Hepatocyte (in vitro differentiated cells): ENCODE measurements around the gene VWC2.

Source experiments
- EZH2phosphoT487 ChIP-seq: fragments of 200-600 bp; sonication (generic); IDR thresholded peaks from one replicate; pipeline ENCODE4 v1.6.1; 2018; ENCODE audit warnings: antibody characterized with exemption, mild to moderate bottlenecking, low read depth, moderate library complexity; ENCODE audit not compliant: unreplicated experiment, severe bottlenecking
- TF ChIP-seq, protein P1 (sequence below): fragments of 200-600 bp; sonication (generic); IDR thresholded peaks from 2 replicates; pipeline ENCODE4 v1.5.1; 2016; ENCODE audit warnings: antibody characterized with exemption, mild to moderate bottlenecking; ENCODE audit not compliant: poor library complexity

DNA sequence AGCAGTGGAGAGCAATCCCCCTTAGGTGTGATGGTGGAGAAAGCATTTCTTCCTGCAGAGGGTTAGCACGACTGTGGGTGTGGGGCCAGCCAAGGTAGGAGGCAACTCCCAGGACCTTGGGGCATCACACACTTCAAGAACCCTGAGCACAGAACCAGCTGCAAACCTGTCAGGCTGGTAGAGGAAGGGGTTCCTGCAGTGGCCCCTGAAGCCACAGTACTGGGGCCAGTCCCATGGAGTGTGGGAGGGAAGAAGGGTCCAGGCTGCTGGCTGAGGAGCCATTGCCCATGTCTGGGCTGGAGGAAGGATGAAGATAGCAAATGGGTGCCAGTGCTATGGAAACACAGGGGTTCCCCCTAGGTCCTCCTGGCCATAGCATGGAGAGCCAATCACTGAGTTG is 110.5 kb downstream of the VWC2 start:
- TF ChIP-seq, protein P1, sequence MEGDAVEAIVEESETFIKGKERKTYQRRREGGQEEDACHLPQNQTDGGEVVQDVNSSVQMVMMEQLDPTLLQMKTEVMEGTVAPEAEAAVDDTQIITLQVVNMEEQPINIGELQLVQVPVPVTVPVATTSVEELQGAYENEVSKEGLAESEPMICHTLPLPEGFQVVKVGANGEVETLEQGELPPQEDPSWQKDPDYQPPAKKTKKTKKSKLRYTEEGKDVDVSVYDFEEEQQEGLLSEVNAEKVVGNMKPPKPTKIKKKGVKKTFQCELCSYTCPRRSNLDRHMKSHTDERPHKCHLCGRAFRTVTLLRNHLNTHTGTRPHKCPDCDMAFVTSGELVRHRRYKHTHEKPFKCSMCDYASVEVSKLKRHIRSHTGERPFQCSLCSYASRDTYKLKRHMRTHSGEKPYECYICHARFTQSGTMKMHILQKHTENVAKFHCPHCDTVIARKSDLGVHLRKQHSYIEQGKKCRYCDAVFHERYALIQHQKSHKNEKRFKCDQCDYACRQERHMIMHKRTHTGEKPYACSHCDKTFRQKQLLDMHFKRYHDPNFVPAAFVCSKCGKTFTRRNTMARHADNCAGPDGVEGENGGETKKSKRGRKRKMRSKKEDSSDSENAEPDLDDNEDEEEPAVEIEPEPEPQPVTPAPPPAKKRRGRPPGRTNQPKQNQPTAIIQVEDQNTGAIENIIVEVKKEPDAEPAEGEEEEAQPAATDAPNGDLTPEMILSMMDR, result no peak
- no peak for TF ChIP-seq EZH2phosphoT487
